Sigmoid colon (tissue), 4 donors: ENCODE results near the gene NOS3.

Source experiments
- CTCF ChIP-seq, 4 experiments: fragments of 450-650 bp in 3 of 4; fragments of 200-600 bp in 1 of 4; IDR thresholded peaks; one replicate each; pipeline ENCODE4 v1.5.1; 2016 to 2019; ENCODE audit warnings: antibody characterized with exemption in 4 of 4, mild to moderate bottlenecking in 3 of 4, moderate library complexity in 2 of 4
- POLR2A ChIP-seq, 2 donors: fragments of 450-650 bp; IDR thresholded peaks; one replicate each; pipeline ENCODE4 v1.6.1; 2016; ENCODE audit warnings: antibody characterized with exemption in 2 of 2, mild to moderate bottlenecking in 2 of 2, moderate library complexity in 2 of 2
- POLR2AphosphoS5 ChIP-seq, 4 donors: sonication (generic); formaldehyde crosslinking; IDR thresholded peaks; one replicate each; pipeline ENCODE4 v1.6.1; 2017; ENCODE audit warnings: antibody characterized with exemption in 4 of 4

DNA sequence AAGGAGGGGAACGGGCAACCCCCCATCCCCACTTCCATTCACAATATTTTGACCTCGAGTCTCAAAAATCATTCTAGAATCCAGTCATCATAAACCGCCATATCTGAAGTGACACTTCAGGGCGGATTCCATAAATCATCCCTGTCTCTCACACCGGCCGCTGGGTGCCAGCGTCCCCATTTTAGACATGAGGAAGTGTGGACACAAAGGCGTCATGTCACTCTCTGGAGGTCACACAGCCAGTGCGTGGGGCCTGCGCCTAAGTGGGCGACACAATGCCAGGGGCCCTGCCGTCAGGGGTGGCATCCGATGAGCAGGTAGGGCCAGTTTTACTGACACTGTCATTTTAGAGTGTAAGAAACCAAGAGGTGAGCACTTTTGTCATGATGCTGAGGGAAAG, 32.2 kb upstream of the NOS3 start:
- TF ChIP-seq POLR2AphosphoS5 (IDR thresholded peaks at IDR 0.05) (no peak), CTCF (IDR thresholded peaks at IDR 0.05) (no peak), POLR2A (IDR thresholded peaks at IDR 0.05) (no peak)
